SK-N-SH treated with all-trans-retinoic acid at 6 μM for 48 hours (cell line): ENCODE data around the gene DNAH7.

Experiments
- ATAC-seq: fragments of 200-7000 bp; cut with Tn5 transposase; 3 replicates; pipeline ENCODE4 v1.9.1; 2020; ENCODE audit warnings: mild to moderate bottlenecking, moderate library complexity
- ARNTL ChIP-seq: fragments of 450-650 bp; formaldehyde crosslinking; IDR thresholded peaks from 2 replicates; pipeline ENCODE4 v1.5.0; 2020; ENCODE audit warnings: low read depth, mild to moderate bottlenecking, moderate library complexity, borderline replicate concordance
- BACH2 ChIP-seq: fragments of 250-450 bp; sonication (Bioruptor Pico); IDR thresholded peaks from 2 replicates; pipeline ENCODE4 v1.9.0; 2021; ENCODE audit warnings: mild to moderate bottlenecking, borderline replicate concordance
- CSDC2 ChIP-seq: fragments of 250-450 bp; sonication (Bioruptor Pico); IDR thresholded peaks from 2 replicates; pipeline ENCODE4 v1.5.0; 2020; ENCODE audit warnings: mild to moderate bottlenecking, moderate library complexity
- ESRRG ChIP-seq: fragments of 250-450 bp; sonication (Bioruptor Pico); IDR thresholded peaks from 2 replicates; pipeline ENCODE4 v1.6.1; 2021; ENCODE audit warnings: mild to moderate bottlenecking
- GLIS3 ChIP-seq: fragments of 250-450 bp; sonication (Bioruptor Pico); IDR thresholded peaks from 2 replicates; pipeline ENCODE4 v1.5.0; 2020; ENCODE audit warnings: mild to moderate bottlenecking, moderate library complexity
- ISL1 ChIP-seq: fragments of 250-450 bp; sonication (Bioruptor Pico); IDR thresholded peaks from 2 replicates; pipeline ENCODE4 v2.1.2; 2022; ENCODE audit warnings: mild to moderate bottlenecking, moderate library complexity
- OSR1 ChIP-seq: fragments of 250-450 bp; sonication (Bioruptor Pico); IDR thresholded peaks from 2 replicates; pipeline ENCODE4 v1.8.0; 2022; ENCODE audit warnings: moderate library complexity, mild to moderate bottlenecking, inconsistent platforms
- PPARA ChIP-seq: fragments of 250-450 bp; sonication (Bioruptor Pico); IDR thresholded peaks from 2 replicates; pipeline ENCODE4 v1.5.0; 2020; ENCODE audit warnings: mild to moderate bottlenecking, borderline replicate concordance
- RARB ChIP-seq: fragments of 250-450 bp; sonication (Bioruptor Pico); IDR thresholded peaks from 2 replicates; pipeline ENCODE4 v1.8.0; 2021; ENCODE audit warnings: mild to moderate bottlenecking, moderate library complexity
- SNAI2 ChIP-seq: fragments of 250-450 bp; sonication (Bioruptor Pico); IDR thresholded peaks from 2 replicates; pipeline ENCODE4 v1.5.0; 2020; ENCODE audit warnings: mild to moderate bottlenecking, moderate library complexity
- TCF4 ChIP-seq: fragments of 250-450 bp; sonication (Bioruptor Pico); IDR thresholded peaks from 2 replicates; pipeline ENCODE4 v1.8.0; 2021; ENCODE audit warnings: mild to moderate bottlenecking, moderate library complexity, borderline replicate concordance
- TOX ChIP-seq: fragments of 250-450 bp; sonication (Bioruptor Pico); IDR thresholded peaks from 2 replicates; pipeline ENCODE4 v1.8.0; 2021; ENCODE audit warnings: mild to moderate bottlenecking, moderate library complexity, borderline replicate concordance
- ZC3H10 ChIP-seq: fragments of 250-450 bp; sonication (Bioruptor Pico); IDR thresholded peaks from 2 replicates; pipeline ENCODE4 v1.5.1; 2021; ENCODE audit warnings: mild to moderate bottlenecking, moderate library complexity
- ZFP3 ChIP-seq: fragments of 250-450 bp; sonication (Bioruptor Pico); IDR thresholded peaks from 2 replicates; pipeline ENCODE4 v1.5.0; 2020; ENCODE audit warnings: mild to moderate bottlenecking, moderate library complexity
- ZFP30 ChIP-seq: fragments of 450-650 bp; formaldehyde crosslinking; IDR thresholded peaks from 2 replicates; pipeline ENCODE4 v1.5.0; 2022; ENCODE audit warnings: mild to moderate bottlenecking, moderate library complexity
- ZNF565 ChIP-seq: fragments of 450-650 bp; formaldehyde crosslinking; conservative IDR thresholded peaks from 2 replicates; pipeline ENCODE4 v1.5.0; 2020; ENCODE audit warnings: low read depth, mild to moderate bottlenecking, moderate library complexity
- ZNF70 ChIP-seq: fragments of 450-650 bp; formaldehyde crosslinking; IDR thresholded peaks from 2 replicates; pipeline ENCODE4 v1.5.0; 2020; ENCODE audit warnings: mild to moderate bottlenecking, moderate library complexity
- ZNF8 ChIP-seq: fragments of 450-650 bp; formaldehyde crosslinking; IDR thresholded peaks from 2 replicates; pipeline ENCODE4 v1.5.0; 2020; ENCODE audit warnings: mild to moderate bottlenecking, moderate library complexity
- TF ChIP-seq, protein P1 (sequence below): fragments of 250-450 bp; sonication (Bioruptor Pico); IDR thresholded peaks from 2 replicates; pipeline ENCODE4 v1.5.1; 2021; ENCODE audit warnings: mild to moderate bottlenecking, moderate library complexity
- TF ChIP-seq, protein P2 (sequence below): fragments of 250-450 bp; sonication (Bioruptor Pico); IDR thresholded peaks from 2 replicates; pipeline ENCODE4 v1.5.1; 2020; ENCODE audit warnings: low read depth, mild to moderate bottlenecking, moderate library complexity
- TF ChIP-seq, protein P3 (sequence below): fragments of 250-450 bp; sonication (Bioruptor Pico); IDR thresholded peaks from 2 replicates; pipeline ENCODE4 v1.5.0; 2020; ENCODE audit warnings: mild to moderate bottlenecking, moderate library complexity
- TF ChIP-seq, protein P4 (sequence below): fragments of 250-450 bp; sonication (Bioruptor Pico); IDR thresholded peaks from 2 replicates; pipeline ENCODE4 v1.8.0; 2020; ENCODE audit warnings: mild to moderate bottlenecking, moderate library complexity, borderline replicate concordance
- TF ChIP-seq, protein P5 (sequence below): fragments of 250-450 bp; sonication (Bioruptor Pico); IDR thresholded peaks from 2 replicates; pipeline ENCODE4 v1.8.0; 2021; ENCODE audit warnings: low read depth, mild to moderate bottlenecking, moderate library complexity, borderline replicate concordance

Gene DNAH7

DNA sequence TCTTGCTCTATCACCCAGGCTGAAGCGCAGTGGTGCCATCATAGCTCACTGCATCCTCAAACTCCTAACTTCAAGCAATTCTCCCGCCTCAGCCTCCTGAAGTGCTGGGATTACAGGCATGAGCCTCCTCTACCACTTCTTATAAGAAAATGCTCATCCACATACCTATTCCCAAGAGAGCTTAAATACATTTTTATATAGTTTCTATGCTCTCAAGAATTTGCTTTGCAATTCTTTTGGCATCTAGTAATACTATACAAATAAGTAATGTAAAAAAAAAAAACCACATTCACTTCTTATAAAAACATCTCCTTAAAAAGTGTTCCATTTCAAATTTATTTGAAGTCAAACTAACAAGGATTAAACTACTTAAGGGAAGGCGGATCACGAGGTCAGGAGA, 197.3 kb downstream of the DNAH7 start:
- ATAC-seq, result no peak
- TF ChIP-seq, protein P1, sequence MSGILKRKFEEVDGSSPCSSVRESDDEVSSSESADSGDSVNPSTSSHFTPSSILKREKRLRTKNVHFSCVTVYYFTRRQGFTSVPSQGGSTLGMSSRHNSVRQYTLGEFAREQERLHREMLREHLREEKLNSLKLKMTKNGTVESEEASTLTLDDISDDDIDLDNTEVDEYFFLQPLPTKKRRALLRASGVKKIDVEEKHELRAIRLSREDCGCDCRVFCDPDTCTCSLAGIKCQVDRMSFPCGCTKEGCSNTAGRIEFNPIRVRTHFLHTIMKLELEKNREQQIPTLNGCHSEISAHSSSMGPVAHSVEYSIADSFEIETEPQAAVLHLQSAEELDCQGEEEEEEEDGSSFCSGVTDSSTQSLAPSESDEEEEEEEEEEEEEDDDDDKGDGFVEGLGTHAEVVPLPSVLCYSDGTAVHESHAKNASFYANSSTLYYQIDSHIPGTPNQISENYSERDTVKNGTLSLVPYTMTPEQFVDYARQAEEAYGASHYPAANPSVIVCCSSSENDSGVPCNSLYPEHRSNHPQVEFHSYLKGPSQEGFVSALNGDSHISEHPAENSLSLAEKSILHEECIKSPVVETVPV (CRISPR knock-in tag), result no peak
- TF ChIP-seq SNAI2, result no peak
- TF ChIP-seq PPARA (CRISPR knock-in tag), result no peak
- TF ChIP-seq, protein P2, sequence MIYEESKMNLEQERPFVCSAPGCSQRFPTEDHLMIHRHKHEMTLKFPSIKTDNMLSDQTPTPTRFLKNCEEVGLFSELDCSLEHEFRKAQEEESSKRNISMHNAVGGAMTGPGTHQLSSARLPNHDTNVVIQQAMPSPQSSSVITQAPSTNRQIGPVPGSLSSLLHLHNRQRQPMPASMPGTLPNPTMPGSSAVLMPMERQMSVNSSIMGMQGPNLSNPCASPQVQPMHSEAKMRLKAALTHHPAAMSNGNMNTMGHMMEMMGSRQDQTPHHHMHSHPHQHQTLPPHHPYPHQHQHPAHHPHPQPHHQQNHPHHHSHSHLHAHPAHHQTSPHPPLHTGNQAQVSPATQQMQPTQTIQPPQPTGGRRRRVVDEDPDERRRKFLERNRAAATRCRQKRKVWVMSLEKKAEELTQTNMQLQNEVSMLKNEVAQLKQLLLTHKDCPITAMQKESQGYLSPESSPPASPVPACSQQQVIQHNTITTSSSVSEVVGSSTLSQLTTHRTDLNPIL (CRISPR knock-in tag), result no peak
- TF ChIP-seq ZNF70, result no peak
- no peak for TF ChIP-seq ZNF565 (CRISPR knock-in tag)
- no peak for TF ChIP-seq BACH2
- no peak for TF ChIP-seq ZNF8

DNA sequence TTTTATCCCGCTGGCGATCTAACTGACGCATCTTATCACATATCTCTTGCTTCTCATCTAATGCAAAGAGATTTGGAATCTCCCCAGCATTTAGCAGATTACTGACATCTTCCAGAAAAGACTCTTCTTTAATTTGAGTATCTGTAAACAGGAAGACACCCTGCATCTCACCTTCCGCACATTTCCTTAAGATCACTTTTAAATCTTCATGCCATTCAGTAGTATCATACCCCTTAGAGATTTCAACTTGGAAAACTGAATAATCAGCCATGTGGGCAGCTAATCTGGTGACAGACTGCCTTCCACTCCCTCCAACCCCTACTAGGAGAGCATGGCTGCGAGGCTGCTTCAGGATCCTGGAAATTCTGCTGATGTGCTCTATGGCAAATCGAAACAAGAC, 204.3 kb downstream of the DNAH7 start:
- no peak for ATAC-seq
- TF ChIP-seq OSR1 (CRISPR knock-in tag), result no peak
- TF ChIP-seq ZFP3 (CRISPR knock-in tag), result no peak
- no peak for TF ChIP-seq ZFP30 (CRISPR knock-in tag)
- no peak for TF ChIP-seq ZNF565 (CRISPR knock-in tag)
- TF ChIP-seq ZC3H10, result no peak
- TF ChIP-seq, protein P3, sequence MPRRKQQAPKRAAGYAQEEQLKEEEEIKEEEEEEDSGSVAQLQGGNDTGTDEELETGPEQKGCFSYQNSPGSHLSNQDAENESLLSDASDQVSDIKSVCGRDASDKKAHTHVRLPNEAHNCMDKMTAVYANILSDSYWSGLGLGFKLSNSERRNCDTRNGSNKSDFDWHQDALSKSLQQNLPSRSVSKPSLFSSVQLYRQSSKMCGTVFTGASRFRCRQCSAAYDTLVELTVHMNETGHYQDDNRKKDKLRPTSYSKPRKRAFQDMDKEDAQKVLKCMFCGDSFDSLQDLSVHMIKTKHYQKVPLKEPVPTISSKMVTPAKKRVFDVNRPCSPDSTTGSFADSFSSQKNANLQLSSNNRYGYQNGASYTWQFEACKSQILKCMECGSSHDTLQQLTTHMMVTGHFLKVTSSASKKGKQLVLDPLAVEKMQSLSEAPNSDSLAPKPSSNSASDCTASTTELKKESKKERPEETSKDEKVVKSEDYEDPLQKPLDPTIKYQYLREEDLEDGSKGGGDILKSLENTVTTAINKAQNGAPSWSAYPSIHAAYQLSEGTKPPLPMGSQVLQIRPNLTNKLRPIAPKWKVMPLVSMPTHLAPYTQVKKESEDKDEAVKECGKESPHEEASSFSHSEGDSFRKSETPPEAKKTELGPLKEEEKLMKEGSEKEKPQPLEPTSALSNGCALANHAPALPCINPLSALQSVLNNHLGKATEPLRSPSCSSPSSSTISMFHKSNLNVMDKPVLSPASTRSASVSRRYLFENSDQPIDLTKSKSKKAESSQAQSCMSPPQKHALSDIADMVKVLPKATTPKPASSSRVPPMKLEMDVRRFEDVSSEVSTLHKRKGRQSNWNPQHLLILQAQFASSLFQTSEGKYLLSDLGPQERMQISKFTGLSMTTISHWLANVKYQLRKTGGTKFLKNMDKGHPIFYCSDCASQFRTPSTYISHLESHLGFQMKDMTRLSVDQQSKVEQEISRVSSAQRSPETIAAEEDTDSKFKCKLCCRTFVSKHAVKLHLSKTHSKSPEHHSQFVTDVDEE (CRISPR knock-in tag), result no peak
- TF ChIP-seq SNAI2, result no peak
- no peak for TF ChIP-seq ISL1 (CRISPR knock-in tag)
- no peak for TF ChIP-seq CSDC2 (CRISPR knock-in tag)
- no peak for TF ChIP-seq ESRRG (CRISPR knock-in tag)
- no peak for TF ChIP-seq TCF4 (CRISPR knock-in tag)
- TF ChIP-seq, protein P4, sequence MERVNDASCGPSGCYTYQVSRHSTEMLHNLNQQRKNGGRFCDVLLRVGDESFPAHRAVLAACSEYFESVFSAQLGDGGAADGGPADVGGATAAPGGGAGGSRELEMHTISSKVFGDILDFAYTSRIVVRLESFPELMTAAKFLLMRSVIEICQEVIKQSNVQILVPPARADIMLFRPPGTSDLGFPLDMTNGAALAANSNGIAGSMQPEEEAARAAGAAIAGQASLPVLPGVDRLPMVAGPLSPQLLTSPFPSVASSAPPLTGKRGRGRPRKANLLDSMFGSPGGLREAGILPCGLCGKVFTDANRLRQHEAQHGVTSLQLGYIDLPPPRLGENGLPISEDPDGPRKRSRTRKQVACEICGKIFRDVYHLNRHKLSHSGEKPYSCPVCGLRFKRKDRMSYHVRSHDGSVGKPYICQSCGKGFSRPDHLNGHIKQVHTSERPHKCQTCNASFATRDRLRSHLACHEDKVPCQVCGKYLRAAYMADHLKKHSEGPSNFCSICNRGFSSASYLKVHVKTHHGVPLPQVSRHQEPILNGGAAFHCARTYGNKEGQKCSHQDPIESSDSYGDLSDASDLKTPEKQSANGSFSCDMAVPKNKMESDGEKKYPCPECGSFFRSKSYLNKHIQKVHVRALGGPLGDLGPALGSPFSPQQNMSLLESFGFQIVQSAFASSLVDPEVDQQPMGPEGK, result no peak
- TF ChIP-seq, protein P5, sequence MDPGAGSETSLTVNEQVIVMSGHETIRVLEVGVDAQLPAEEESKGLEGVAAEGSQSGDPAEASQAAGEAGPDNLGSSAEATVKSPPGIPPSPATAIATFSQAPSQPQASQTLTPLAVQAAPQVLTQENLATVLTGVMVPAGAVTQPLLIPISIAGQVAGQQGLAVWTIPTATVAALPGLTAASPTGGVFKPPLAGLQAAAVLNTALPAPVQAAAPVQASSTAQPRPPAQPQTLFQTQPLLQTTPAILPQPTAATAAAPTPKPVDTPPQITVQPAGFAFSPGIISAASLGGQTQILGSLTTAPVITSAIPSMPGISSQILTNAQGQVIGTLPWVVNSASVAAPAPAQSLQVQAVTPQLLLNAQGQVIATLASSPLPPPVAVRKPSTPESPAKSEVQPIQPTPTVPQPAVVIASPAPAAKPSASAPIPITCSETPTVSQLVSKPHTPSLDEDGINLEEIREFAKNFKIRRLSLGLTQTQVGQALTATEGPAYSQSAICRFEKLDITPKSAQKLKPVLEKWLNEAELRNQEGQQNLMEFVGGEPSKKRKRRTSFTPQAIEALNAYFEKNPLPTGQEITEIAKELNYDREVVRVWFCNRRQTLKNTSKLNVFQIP (CRISPR knock-in tag), result no peak
- no peak for TF ChIP-seq ZNF70
- no peak for TF ChIP-seq ARNTL (CRISPR knock-in tag)
- TF ChIP-seq GLIS3, result no peak
- TF ChIP-seq, all 23 proteins: peak for 0

DNA sequence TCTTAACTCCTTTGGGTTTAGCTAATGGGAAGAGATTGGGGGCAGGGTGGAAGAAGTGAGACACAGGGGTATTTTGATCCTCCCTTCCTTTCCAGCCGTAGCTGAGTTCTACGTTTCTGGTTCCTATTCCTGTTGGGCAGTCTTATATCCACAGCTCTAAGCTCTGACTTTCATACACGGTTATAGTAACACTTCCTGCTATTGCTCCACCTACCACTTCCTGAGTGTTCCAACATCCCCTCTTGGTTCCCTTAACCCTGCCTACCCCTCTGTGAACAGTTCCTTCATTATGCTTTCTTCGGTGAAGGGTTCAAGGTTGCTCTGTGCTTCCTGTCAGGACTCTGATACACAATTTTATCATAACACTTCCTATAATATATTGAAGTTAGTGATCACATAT, 205.1 kb downstream of the DNAH7 start:
- no peak for ATAC-seq
- TF ChIP-seq ZFP3 (CRISPR knock-in tag) (no peak), TCF4 (CRISPR knock-in tag) (no peak), ZNF70 (no peak), ZFP30 (CRISPR knock-in tag) (no peak), ZC3H10 (no peak), CSDC2 (CRISPR knock-in tag) (no peak), ZNF8 (no peak), ISL1 (CRISPR knock-in tag) (no peak), BACH2 (no peak), PPARA (CRISPR knock-in tag) (no peak), GLIS3 (no peak), ARNTL (CRISPR knock-in tag) (no peak), RARB (CRISPR knock-in tag) (no peak), TOX (no peak)
- TF ChIP-seq, protein P3 (CRISPR knock-in tag), result no peak
- TF ChIP-seq, protein P2 (CRISPR knock-in tag), result no peak
- TF ChIP-seq, protein P1 (CRISPR knock-in tag), result no peak
